Neuronal stem cell (in vitro differentiated cells): ENCODE data around the gene ING5. TPM values are rescaled to one million over a fixed set of nuclear protein-coding genes. Genes with fewer than 3 reads are reported as not detected.

Experiments used
- DNase-seq: peaks from one replicate; pipeline ENCODE4 v3.0.0-alpha.2; 2013; ENCODE audit warnings: low spot score
- H2AFZ ChIP-seq: one replicate; pipeline ENCODE4 v1.6.1; 2013; ENCODE audit warnings: mild to moderate bottlenecking, low read length, inconsistent platforms
- H2AK5ac ChIP-seq: 2 replicates; pipeline ENCODE4 v1.6.1; 2013; ENCODE audit warnings: low read depth, mild to moderate bottlenecking, inconsistent platforms, low read length, moderate library complexity, mixed read lengths
- H2BK120ac ChIP-seq: 2 replicates; pipeline ENCODE4 v1.6.1; 2013; ENCODE audit warnings: low read depth, mild to moderate bottlenecking, inconsistent platforms, low read length, moderate library complexity, mixed read lengths
- H2BK12ac ChIP-seq: one replicate; pipeline ENCODE4 v1.6.1; 2013; ENCODE audit warnings: low read length, inconsistent platforms
- H2BK15ac ChIP-seq: 2 replicates; pipeline ENCODE4 v1.6.1; 2013; ENCODE audit warnings: mild to moderate bottlenecking, low read length, inconsistent platforms, mixed read lengths
- H2BK5ac ChIP-seq: one replicate; pipeline ENCODE4 v1.6.1; 2013; ENCODE audit warnings: inconsistent platforms, mild to moderate bottlenecking, low read length, moderate library complexity
- H3K14ac ChIP-seq: one replicate; pipeline ENCODE4 v1.6.1; 2013; ENCODE audit warnings: low read length, inconsistent platforms
- H3K18ac ChIP-seq: 2 replicates; pipeline ENCODE4 v1.6.1; 2013; ENCODE audit warnings: low read length, inconsistent platforms
- H3K23ac ChIP-seq: 2 replicates; pipeline ENCODE4 v1.6.1; 2013; ENCODE audit warnings: low read depth, mild to moderate bottlenecking, mixed read lengths, low read length, inconsistent platforms; ENCODE audit not compliant: poor library complexity
- H3K27ac ChIP-seq: replicated peaks from 3 replicates; pipeline ENCODE4 v1.5.1; 2013; ENCODE audit warnings: low read length, inconsistent platforms
- H3K27me3 ChIP-seq, 3 experiments: 2 replicates each; pipeline ENCODE4 v1.6.1; 2013; ENCODE audit warnings: low read length in 3 of 3, mild to moderate bottlenecking in 2 of 3, inconsistent platforms in 1 of 3, low read depth in 1 of 3, mixed read lengths in 1 of 3, moderate library complexity in 1 of 3; ENCODE audit not compliant: control insufficient read depth in 3 of 3, insufficient read depth in 3 of 3
- H3K36me3 ChIP-seq, 2 donors: replicated peaks in 1 of 2; 2 replicates each; pipeline ENCODE4 v1.6.1; 2013; ENCODE audit warnings: low read length in 2 of 2; ENCODE audit not compliant: control insufficient read depth in 2 of 2, insufficient read depth in 2 of 2
- H3K4ac ChIP-seq: 2 replicates; pipeline ENCODE4 v1.6.1; 2013; ENCODE audit warnings: inconsistent platforms, mild to moderate bottlenecking, low read length, moderate library complexity
- H3K4me1 ChIP-seq, 2 donors: 1 replicate in 1 of 2; 2 replicates in 1 of 2; pipeline ENCODE4 v1.6.1; 2013; ENCODE audit warnings: low read length in 2 of 2, low read depth in 1 of 2; ENCODE audit not compliant: control insufficient read depth in 2 of 2, insufficient read depth in 1 of 2
- H3K4me2 ChIP-seq: one replicate; pipeline ENCODE4 v1.6.1; 2013; ENCODE audit warnings: mild to moderate bottlenecking, low read length, inconsistent platforms; ENCODE audit not compliant: insufficient read depth, poor library complexity, severe bottlenecking
- H3K4me3 ChIP-seq, 2 donors: 2 replicates each; pipeline ENCODE4 v1.5.1; 2013; ENCODE audit warnings: low read length in 2 of 2, mild to moderate bottlenecking in 2 of 2, inconsistent platforms in 1 of 2, moderate library complexity in 1 of 2
- H3K79me1 ChIP-seq: one replicate; pipeline ENCODE4 v1.6.1; 2013; ENCODE audit warnings: low read depth, mild to moderate bottlenecking, inconsistent platforms, low read length, moderate library complexity
- H3K9ac ChIP-seq: one replicate; pipeline ENCODE4 v1.6.1; 2013; ENCODE audit warnings: mild to moderate bottlenecking, low read depth, low read length, inconsistent platforms; ENCODE audit not compliant: poor library complexity
- H3K9me3 ChIP-seq, 2 donors: replicated peaks in 1 of 2; 2 replicates each; pipeline versions ENCODE3 to v1.6.1; 2013; ENCODE audit warnings: low read length in 2 of 2, mild to moderate bottlenecking in 2 of 2, inconsistent platforms in 1 of 2, low read depth in 1 of 2, mixed read lengths in 1 of 2, moderate library complexity in 1 of 2; ENCODE audit not compliant: control insufficient read depth in 2 of 2, insufficient read depth in 1 of 2
- H4K8ac ChIP-seq: one replicate; pipeline ENCODE4 v1.6.1; 2013; ENCODE audit warnings: low read depth, mild to moderate bottlenecking, inconsistent platforms, low read length, moderate library complexity
- H4K91ac ChIP-seq: one replicate; pipeline ENCODE4 v1.6.1; 2013; ENCODE audit warnings: low read length, low read depth, mild to moderate bottlenecking, inconsistent platforms; ENCODE audit not compliant: poor library complexity
- WGBS, 2 donors: extraction: QIAGEN DNeasy Blood & Tissue Kit; methylation state at CpG; one replicate each; pipeline ENCODE4 v1.1.7; 2013; ENCODE audit warnings: missing lambda C conversion rate in 2 of 2, mixed read lengths in 1 of 2; ENCODE audit not compliant: insufficient read length in 2 of 2, insufficient replicate concordance in 1 of 2; ENCODE audit errors: extremely low coverage in 2 of 2; 5-methylcytosine and 5-hydroxymethylcytosine counted together
- polyA plus RNA-seq, 2 experiments: library from polyadenylated mRNA; stranded (reverse); fragments of 200-250 nt; gene quantifications; one replicate each; pipeline ENCODE4 v1.2.3, GENCODE V29; 2013

ING5 gene
- polyA plus RNA-seq (2013, experiment 1 of 2): 25.2 TPM
- 27.0 TPM for polyA plus RNA-seq (2013, experiment 2 of 2)

DNA sequence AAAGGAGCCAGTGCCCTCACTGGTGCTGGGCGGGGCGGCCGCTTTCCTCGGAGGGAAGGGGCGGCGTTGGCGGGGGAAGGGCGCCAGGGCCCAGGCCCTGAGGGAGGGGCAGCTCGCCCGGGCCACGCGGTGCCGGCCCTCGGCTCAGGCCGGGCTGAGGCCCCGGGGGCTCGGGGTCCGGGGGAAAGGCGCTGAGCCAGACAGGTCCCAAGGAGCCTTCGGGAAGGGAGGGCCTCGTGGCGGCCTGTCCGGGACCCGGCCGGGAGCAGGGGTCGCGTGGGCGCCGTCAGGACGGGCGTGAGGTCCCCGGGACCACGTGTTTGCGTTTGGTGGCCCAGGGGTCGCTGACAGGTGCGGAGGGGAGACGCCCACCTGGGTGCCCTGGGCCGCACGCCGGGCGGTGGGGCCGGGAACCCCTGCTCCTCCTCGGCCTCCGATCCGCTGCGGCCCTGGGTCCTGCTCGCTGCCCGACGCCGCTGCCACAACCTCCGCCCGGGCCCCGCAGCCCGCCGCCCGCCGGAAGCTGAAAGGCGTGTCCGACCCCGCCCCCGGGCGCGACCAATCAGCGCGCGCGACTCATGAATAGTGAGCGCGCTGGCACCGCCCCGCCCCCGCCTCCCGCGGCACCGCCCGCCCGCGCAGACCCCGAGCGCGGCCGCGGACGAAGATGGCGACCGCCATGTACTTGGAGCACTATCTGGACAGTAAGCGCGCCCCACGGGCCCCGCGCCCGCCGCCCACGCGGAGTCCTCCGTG is at the start of gene ING5:
ING5 (plus strand) TSS at position 641 of the 756 bp plus-strand sequence; CDS start at position 668, 27 bp downstream.
- H4K91ac ChIP-seq: no peak within 1 kb of the TSS
- peaks cover 5 to 7% of the 10 kb centered on the region in 2 donors for H3K4me1 ChIP-seq
- no peak within 1 kb of the TSS for H3K4ac ChIP-seq
- H2AK5ac ChIP-seq: peak within 1 kb of the TSS; percentile 96
- H2BK5ac ChIP-seq: peak within 1 kb of the TSS; percentile 66
- H3K27ac ChIP-seq: peak within 1 kb of the TSS; percentile 87
- peak within 1 kb of the TSS; percentile 96 for H4K8ac ChIP-seq
- H3K14ac ChIP-seq: peak within 1 kb of the TSS; percentile 82
- H3K36me3 ChIP-seq: peaks cover 12 to 25% of the 10 kb centered on the region in 2 donors
- peaks cover 6 to 15% of the 10 kb centered on the region in 2 donors for H3K9me3 ChIP-seq
- H2BK12ac ChIP-seq: peak within 1 kb of the TSS; percentile 58
- H3K27me3 ChIP-seq: no peaks in the 10 kb centered on the region
- H3K18ac ChIP-seq: peak within 1 kb of the TSS; percentile 98
- peak within 1 kb of the TSS; percentile 98 for H2AFZ ChIP-seq
- peak within 1 kb of the TSS; percentile 88 for H3K9ac ChIP-seq
- peak within 1 kb of the TSS; percentile 81 for H2BK120ac ChIP-seq
- no peak within 1 kb of the TSS for H2BK15ac ChIP-seq
- peak; percentile 95 for DNase-seq
- WGBS, 2 donors: no CpG with 5 or more reads among the region's 96 CpGs
- peak within 1 kb of the TSS; percentile 90 for H3K4me2 ChIP-seq
- H3K4me3 ChIP-seq: peak within 1 kb of the TSS; percentile 95 to 97
- peak within 1 kb of the TSS; percentile 93 for H3K23ac ChIP-seq
- peaks cover 15% of the 10 kb centered on the region for H3K79me1 ChIP-seq

GRCh38 chr2:241652142-241652541 is 49.7 kb upstream of the ING5 start:
- Histone ChIP-seq H3K14ac (no peak overlapping the region), H3K9me3 (no peaks in the 10 kb centered on the region), H3K4me2 (no peak overlapping the region), H3K4me1 (no peaks in the 10 kb centered on the region), H2AFZ (no peak overlapping the region), H2BK12ac (no peak overlapping the region), H3K4me3 (no peak overlapping the region), H3K18ac (no peak overlapping the region), H3K4ac (no peak overlapping the region), H3K27me3 (no peaks in the 10 kb centered on the region), H2BK5ac (no peak overlapping the region), H3K36me3 (peaks cover 36 to 65% of the 10 kb centered on the region in 2 donors), H2BK120ac (no peak overlapping the region), H4K8ac (no peak overlapping the region), H2BK15ac (no peak overlapping the region), H3K9ac (no peak overlapping the region), H2AK5ac (no peak overlapping the region), H3K79me1 (peaks cover 20% of the 10 kb centered on the region), H4K91ac (no peak overlapping the region), H3K23ac (no peak overlapping the region), H3K27ac (no peak overlapping the region)
- no CpG with 5 or more reads among the region's 9 CpGs for WGBS, 2 donors
- no peak for DNase-seq

GRCh38 chr2:241652722-241653121 is 49.1 kb upstream of the ING5 start:
- Histone ChIP-seq H2BK12ac (no peak overlapping the region), H3K14ac (no peak overlapping the region), H3K36me3 (peaks cover 36 to 70% of the 10 kb centered on the region in 2 donors), H3K23ac (peak overlapping the region; percentile 31), H2AFZ (no peak overlapping the region), H2BK120ac (no peak overlapping the region), H4K91ac (no peak overlapping the region), H3K9me3 (no peaks in the 10 kb centered on the region), H3K18ac (peak overlapping the region; percentile 17), H4K8ac (no peak overlapping the region), H3K4me2 (no peak overlapping the region), H3K9ac (no peak overlapping the region), H3K4ac (no peak overlapping the region), H3K4me3 (no peak overlapping the region), H3K27ac (no peak overlapping the region), H3K27me3 (no peaks in the 10 kb centered on the region), H2AK5ac (no peak overlapping the region), H2BK15ac (no peak overlapping the region), H2BK5ac (no peak overlapping the region), H3K79me1 (peaks cover 20% of the 10 kb centered on the region), H3K4me1 (no peaks in the 10 kb centered on the region)
- no peak for DNase-seq
- WGBS, 2 donors: no CpG with 5 or more reads among the region's 9 CpGs

GRCh38 chr2:241653210-241653750 is 48.6 kb upstream of the ING5 start:
- WGBS, 2 donors: no CpG with 5 or more reads among the region's 13 CpGs
- H3K4me1 ChIP-seq: no peaks in the 10 kb centered on the region
- no peak overlapping the region for H3K9ac ChIP-seq
- peaks cover 19% of the 10 kb centered on the region for H3K79me1 ChIP-seq
- H2AK5ac ChIP-seq: no peak overlapping the region
- peak overlapping the region in 1 of 2 donors; percentile 13 for H3K4me3 ChIP-seq
- no peak overlapping the region for H2BK12ac ChIP-seq
- no peak overlapping the region for H3K18ac ChIP-seq
- peak overlapping the region; percentile 16 for H3K23ac ChIP-seq
- H3K27me3 ChIP-seq: no peaks in the 10 kb centered on the region
- H3K14ac ChIP-seq: no peak overlapping the region
- no peak overlapping the region for H3K4me2 ChIP-seq
- DNase-seq: no peak
- H2BK15ac ChIP-seq: no peak overlapping the region
- H4K8ac ChIP-seq: no peak overlapping the region
- no peak overlapping the region for H3K27ac ChIP-seq
- H2AFZ ChIP-seq: no peak overlapping the region
- peaks cover 39 to 75% of the 10 kb centered on the region in 2 donors for H3K36me3 ChIP-seq
- no peak overlapping the region for H2BK120ac ChIP-seq
- no peak overlapping the region for H4K91ac ChIP-seq
- no peaks in the 10 kb centered on the region for H3K9me3 ChIP-seq
- H3K4ac ChIP-seq: no peak overlapping the region
- H2BK5ac ChIP-seq: no peak overlapping the region
